ENCODE results near the gene LHFPL3. TPM values are rescaled to one million over a fixed set of nuclear protein-coding genes. Genes with fewer than 3 reads are reported as not detected.

The LHFPL3 gene
- total and polyA plus RNA-seq, 2 experiments from 2014 or later: not detected

DNA sequence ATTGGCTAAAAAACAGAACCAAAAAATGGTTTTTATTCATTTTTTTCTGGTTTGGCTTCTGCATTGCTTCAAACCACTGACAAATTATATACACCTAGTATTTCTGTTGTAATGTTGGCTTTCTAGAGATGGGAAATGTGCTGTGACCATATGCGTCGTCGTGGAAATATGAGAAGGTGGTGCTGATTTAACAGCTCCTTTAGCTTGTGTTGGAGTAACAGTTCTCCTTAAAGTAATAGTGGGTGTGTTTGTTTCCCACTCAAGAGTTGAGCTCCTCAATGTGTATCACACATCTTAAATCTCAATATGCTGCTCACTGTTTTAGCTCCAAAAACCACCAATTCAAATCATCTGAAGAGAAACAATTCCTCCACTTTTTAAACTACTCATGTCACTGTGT is 196.4 kb downstream of the LHFPL3 start:
- H3K27me3 ChIP-seq (replicated peaks; ENCODE audit: insufficient read depth): no peaks in the 10 kb centered on the region

DNA sequence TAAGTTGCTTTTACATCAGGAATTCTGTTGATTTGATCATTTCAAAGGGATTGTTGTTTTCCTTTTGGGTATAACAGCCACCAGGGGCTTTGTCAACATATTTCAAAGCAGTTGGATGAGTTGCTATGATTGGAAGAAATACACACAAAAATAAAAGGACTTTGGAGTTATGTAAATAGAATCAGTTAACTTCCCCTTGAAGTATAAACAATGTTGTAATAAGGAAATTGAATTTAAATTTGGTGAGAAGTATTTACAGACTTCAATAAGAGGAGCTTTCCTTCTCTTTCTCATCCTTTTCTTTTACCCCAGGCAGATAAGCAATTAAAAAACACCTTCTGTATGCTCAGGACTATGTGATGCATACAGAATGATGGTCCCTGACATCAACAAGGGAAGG is 199.7 kb downstream of the LHFPL3 start:
- Histone ChIP-seq H3K9ac (no peak overlapping the region), H3K79me2 (ENCODE audit: insufficient read depth) (no peaks in the 10 kb centered on the region), H3K4me2 (ENCODE audit: unreplicated experiment) (no peak overlapping the region), H3K27ac (no peak overlapping the region), H3K9me3 (ENCODE audit: low read depth) (no peaks in the 10 kb centered on the region), H3K4me3 (no peak overlapping the region), H2AFZ (no peak overlapping the region), H3K4me1 (ENCODE audit: insufficient read depth) (no peaks in the 10 kb centered on the region), H3F3A (ENCODE audit: insufficient read depth) (no peaks in the 10 kb centered on the region), H3K9me2 (ENCODE audit: insufficient read depth) (no peaks in the 10 kb centered on the region), H3K27me3 (replicated peaks; ENCODE audit: insufficient read depth) (no peaks in the 10 kb centered on the region), H3K36me3 (ENCODE audit: low read depth) (no peaks in the 10 kb centered on the region), H4K20me1 (ENCODE audit: insufficient read depth) (no peaks in the 10 kb centered on the region)
- in situ Hi-C loops (cut with MboI): no loop called here
- TF ChIP-seq EZH2phosphoT487 (IDR thresholded peaks at IDR 0.05; ENCODE audit: insufficient read depth, low read depth) (no peak), EZH2 (IDR thresholded peaks at IDR 0.05; ENCODE audit: insufficient read depth, poor library complexity, severe bottlenecking) (no peak)
- no peak for DNase-seq

More for the DNA sequence above, 196.4 kb downstream of the LHFPL3 start:
- Histone ChIP-seq H2AFZ (no peak overlapping the region), H3K79me2 (ENCODE audit: insufficient read depth) (no peaks in the 10 kb centered on the region), H3K27ac (no peak overlapping the region), H3F3A (ENCODE audit: insufficient read depth) (no peaks in the 10 kb centered on the region), H3K9ac (no peak overlapping the region), H3K36me3 (ENCODE audit: low read depth) (no peaks in the 10 kb centered on the region), H3K4me2 (ENCODE audit: unreplicated experiment) (no peak overlapping the region), H4K20me1 (ENCODE audit: insufficient read depth) (no peaks in the 10 kb centered on the region), H3K9me2 (ENCODE audit: insufficient read depth) (no peaks in the 10 kb centered on the region), H3K4me3 (no peak overlapping the region), H3K4me1 (ENCODE audit: insufficient read depth) (no peaks in the 10 kb centered on the region), H3K9me3 (ENCODE audit: low read depth) (no peaks in the 10 kb centered on the region)
- DNase-seq: no peak
- in situ Hi-C loops (cut with MboI): no loop called here
- TF ChIP-seq EZH2 (IDR thresholded peaks at IDR 0.05; ENCODE audit: insufficient read depth, poor library complexity, severe bottlenecking): no peak
- TF ChIP-seq EZH2phosphoT487 (IDR thresholded peaks at IDR 0.05; ENCODE audit: insufficient read depth, low read depth): no peak
- WGBS, 2 experiments (ENCODE audit: low coverage in 1 of 2, low lambda C conversion rate in 2 of 2, missing lambda C conversion rate in 2 of 2): 27 to 42% methylated on average over 3 of the region's 3 CpGs

DNA sequence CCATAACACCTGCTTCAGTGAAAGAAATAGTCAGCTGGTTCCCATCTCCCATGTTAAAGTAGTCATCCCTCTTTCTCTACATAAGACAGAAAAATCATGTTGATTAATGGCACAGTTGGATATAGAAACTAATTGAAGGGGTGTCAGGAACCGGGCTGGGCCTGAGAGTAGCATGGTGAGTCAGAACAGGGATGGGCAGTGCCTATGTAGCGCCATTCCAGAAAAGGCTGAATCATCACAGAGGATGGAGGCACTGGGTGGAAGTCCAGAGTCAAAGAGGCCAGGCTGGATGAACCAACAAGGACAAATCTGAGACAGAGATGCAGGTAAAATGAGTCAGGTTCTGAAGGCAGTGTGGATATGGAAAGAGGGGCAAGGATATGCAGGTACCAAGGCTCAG is 201.2 kb downstream of the LHFPL3 start:
- Histone ChIP-seq H3K27ac (no peak overlapping the region), H3K36me3 (ENCODE audit: low read depth) (no peaks in the 10 kb centered on the region), H3K4me2 (ENCODE audit: unreplicated experiment) (no peak overlapping the region), H3K4me3 (no peak overlapping the region), H3K79me2 (ENCODE audit: insufficient read depth) (no peaks in the 10 kb centered on the region), H3K4me1 (ENCODE audit: insufficient read depth) (no peaks in the 10 kb centered on the region), H3K9me2 (ENCODE audit: insufficient read depth) (no peaks in the 10 kb centered on the region), H2AFZ (no peak overlapping the region), H3K27me3 (replicated peaks; ENCODE audit: insufficient read depth) (no peaks in the 10 kb centered on the region), H4K20me1 (ENCODE audit: insufficient read depth) (no peaks in the 10 kb centered on the region), H3K9me3 (ENCODE audit: low read depth) (no peaks in the 10 kb centered on the region), H3F3A (ENCODE audit: insufficient read depth) (no peaks in the 10 kb centered on the region), H3K9ac (no peak overlapping the region)
- in situ Hi-C loops (cut with MboI): no loop called here
- TF ChIP-seq EZH2phosphoT487 (IDR thresholded peaks at IDR 0.05; ENCODE audit: insufficient read depth, low read depth) (no peak), EZH2 (IDR thresholded peaks at IDR 0.05; ENCODE audit: insufficient read depth, poor library complexity, severe bottlenecking) (no peak)
- peak; percentile 3 for DNase-seq
- WGBS, 2 experiments (ENCODE audit: low coverage in 1 of 2, low lambda C conversion rate in 2 of 2, missing lambda C conversion rate in 2 of 2): 17 to 27% methylated on average over 2 of the region's 2 CpGs

DNA sequence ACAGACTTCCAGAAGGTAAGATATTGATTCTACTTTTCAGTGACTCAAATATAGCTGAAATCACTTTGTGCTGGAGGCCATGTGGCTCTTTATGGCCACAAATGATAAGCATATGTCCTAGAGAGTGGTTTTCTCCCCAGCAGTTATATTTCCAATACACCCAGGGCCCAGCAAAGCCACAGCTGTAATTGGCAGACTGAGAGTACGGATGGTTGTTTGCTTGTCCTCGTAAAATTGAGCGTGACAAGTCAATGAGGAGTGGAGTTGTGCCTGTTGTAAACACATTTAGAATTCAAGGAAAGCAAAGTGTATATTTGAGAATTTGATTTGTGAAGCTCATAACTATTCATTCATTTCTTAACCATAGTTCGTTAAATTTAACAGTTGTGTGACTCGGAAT is 201.8 kb downstream of the LHFPL3 start:
- Histone ChIP-seq H3F3A (ENCODE audit: insufficient read depth) (no peaks in the 10 kb centered on the region), H2AFZ (no peak overlapping the region), H3K4me3 (no peak overlapping the region), H3K79me2 (ENCODE audit: insufficient read depth) (no peaks in the 10 kb centered on the region), H3K4me2 (ENCODE audit: unreplicated experiment) (no peak overlapping the region), H3K36me3 (ENCODE audit: low read depth) (no peaks in the 10 kb centered on the region), H3K27ac (no peak overlapping the region), H3K4me1 (ENCODE audit: insufficient read depth) (no peaks in the 10 kb centered on the region), H3K9me2 (ENCODE audit: insufficient read depth) (no peaks in the 10 kb centered on the region), H3K9me3 (ENCODE audit: low read depth) (no peaks in the 10 kb centered on the region), H3K27me3 (replicated peaks; ENCODE audit: insufficient read depth) (no peaks in the 10 kb centered on the region), H4K20me1 (ENCODE audit: insufficient read depth) (no peaks in the 10 kb centered on the region), H3K9ac (no peak overlapping the region)
- TF ChIP-seq EZH2phosphoT487 (IDR thresholded peaks at IDR 0.05; ENCODE audit: insufficient read depth, low read depth): no peak
- TF ChIP-seq EZH2 (IDR thresholded peaks at IDR 0.05; ENCODE audit: insufficient read depth, poor library complexity, severe bottlenecking): no peak
- WGBS, 2 experiments (ENCODE audit: low coverage in 1 of 2, low lambda C conversion rate in 2 of 2, missing lambda C conversion rate in 2 of 2): 1 to 2% methylated on average over 5 of the region's 5 CpGs
- in situ Hi-C loops (cut with MboI): no loop called here
- no peak for DNase-seq

DNA sequence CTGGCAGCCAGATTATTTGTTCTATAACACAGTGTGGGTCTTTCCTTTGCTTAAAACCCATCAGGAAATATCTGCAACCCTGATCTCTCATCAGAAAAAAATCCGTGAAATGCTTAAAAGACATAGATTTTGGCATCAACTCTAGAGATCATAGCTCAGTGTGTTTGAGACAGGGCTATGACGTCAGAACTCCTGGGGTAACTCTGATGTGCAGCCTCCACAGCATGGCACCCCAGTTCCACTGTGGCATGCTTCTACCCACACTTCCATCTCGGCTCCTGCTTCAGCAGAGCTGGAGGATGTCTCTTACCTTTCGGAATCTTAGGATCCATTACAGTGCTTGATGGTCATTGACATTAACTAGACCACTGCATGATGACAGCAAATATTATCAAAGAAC is 205.7 kb downstream of the LHFPL3 start:
- no peak for DNase-seq
- H3K9ac ChIP-seq: no peak overlapping the region
- H3K9me2 ChIP-seq (ENCODE audit: insufficient read depth): no peaks in the 10 kb centered on the region
- H3K27me3 ChIP-seq (replicated peaks; ENCODE audit: insufficient read depth): no peaks in the 10 kb centered on the region
- in situ Hi-C loops (cut with MboI): no loop called here
- no peaks in the 10 kb centered on the region for H3K4me1 ChIP-seq (ENCODE audit: insufficient read depth)
- no peaks in the 10 kb centered on the region for H3F3A ChIP-seq (ENCODE audit: insufficient read depth)
- H3K4me2 ChIP-seq (ENCODE audit: unreplicated experiment): no peak overlapping the region
- H3K4me3 ChIP-seq: no peak overlapping the region
- no peaks in the 10 kb centered on the region for H3K36me3 ChIP-seq (ENCODE audit: low read depth)
- TF ChIP-seq EZH2phosphoT487 (IDR thresholded peaks at IDR 0.05; ENCODE audit: insufficient read depth, low read depth): no peak
- no peaks in the 10 kb centered on the region for H3K9me3 ChIP-seq (ENCODE audit: low read depth)
- H3K79me2 ChIP-seq (ENCODE audit: insufficient read depth): no peaks in the 10 kb centered on the region
- no peaks in the 10 kb centered on the region for H4K20me1 ChIP-seq (ENCODE audit: insufficient read depth)
- H3K27ac ChIP-seq: no peak overlapping the region
- no peak overlapping the region for H2AFZ ChIP-seq
- WGBS, 2 experiments (ENCODE audit: low coverage in 1 of 2, low lambda C conversion rate in 2 of 2, missing lambda C conversion rate in 2 of 2): 1 to 3% methylated on average over 4 of the region's 4 CpGs

Data from GM23248 (cell line).